ENCODE results near the gene FOXJ1. TPM values are rescaled to one million over a fixed set of nuclear protein-coding genes. Genes with fewer than 3 reads are reported as not detected.
A peak's percentile ranks its signal among the peaks of the same experiment; 100 is the strongest.

FOXJ1 gene
- total RNA-seq, 2 donors from 2014 or later: 17.8 to 23.6 TPM

GRCh38 chr17:76121932-76122430 is 19.1 kb downstream of the FOXJ1 start:
- H3K36me3 Mint-ChIP-seq (ENCODE audit: low read depth): no peaks in the 10 kb centered on the region
- Histone ChIP-seq H3K27me3 (ENCODE audit: control insufficient read depth, insufficient read depth, low read length, poor library complexity, severe bottlenecking) (no peaks in the 10 kb centered on the region), H3K36me3 (ENCODE audit: control insufficient read depth, insufficient read depth, low read length) (no peaks in the 10 kb centered on the region), H3K4me3 (ENCODE audit: low read length) (no peak overlapping the region), H3K27ac (ENCODE audit: low read depth, low read length) (no peak overlapping the region), H3K4me1 (ENCODE audit: control insufficient read depth, insufficient read depth, low read length) (no peaks in the 10 kb centered on the region), H3K9ac (ENCODE audit: extremely low read depth, low read length, poor library complexity, severe bottlenecking) (no peak overlapping the region), H3K9me3 (ENCODE audit: control insufficient read depth, low read length) (no peaks in the 10 kb centered on the region)
- WGBS, 2 experiments (ENCODE audit: insufficient coverage in 1 of 2, insufficient read length in 1 of 2): 68 to 77% methylated on average over 26 to 42 of the region's 42 CpGs
- TF ChIP-seq CTCF (conservative IDR thresholded peaks at IDR 0.05): no peak
- H3K27me3 Mint-ChIP-seq (ENCODE audit: insufficient read depth): peaks cover 16% of the 10 kb centered on the region
- peaks cover 14% of the 10 kb centered on the region for H3K4me1 Mint-ChIP-seq
- H3K27ac Mint-ChIP-seq: no peak overlapping the region
- H3K4me3 Mint-ChIP-seq: peak overlapping the region; percentile 15
- no peak for DNase-seq
- no peaks in the 10 kb centered on the region for H3K9me3 Mint-ChIP-seq

GRCh38 chr17:76120658-76121008 is 20.4 kb downstream of the FOXJ1 start:
- Mint-ChIP-seq H3K9me3 (no peaks in the 10 kb centered on the region), H3K4me1 (peaks cover 14% of the 10 kb centered on the region), H3K27ac (no peak overlapping the region), H3K27me3 (ENCODE audit: insufficient read depth) (peaks cover 9% of the 10 kb centered on the region), H3K4me3 (no peak overlapping the region), H3K36me3 (ENCODE audit: low read depth) (no peaks in the 10 kb centered on the region)
- no peak for TF ChIP-seq CTCF (conservative IDR thresholded peaks at IDR 0.05)
- 81 to 88% methylated on average over 4 to 5 of the region's 5 CpGs for WGBS, 2 experiments (ENCODE audit: insufficient coverage in 1 of 2, insufficient read length in 1 of 2)
- Histone ChIP-seq H3K27me3 (ENCODE audit: control insufficient read depth, insufficient read depth, low read length, poor library complexity, severe bottlenecking) (no peaks in the 10 kb centered on the region), H3K4me3 (ENCODE audit: low read length) (no peak overlapping the region), H3K27ac (ENCODE audit: low read depth, low read length) (no peak overlapping the region), H3K9me3 (ENCODE audit: control insufficient read depth, low read length) (no peaks in the 10 kb centered on the region), H3K9ac (ENCODE audit: extremely low read depth, low read length, poor library complexity, severe bottlenecking) (no peak overlapping the region), H3K36me3 (ENCODE audit: control insufficient read depth, insufficient read depth, low read length) (no peaks in the 10 kb centered on the region), H3K4me1 (ENCODE audit: control insufficient read depth, insufficient read depth, low read length) (no peaks in the 10 kb centered on the region)
- DNase-seq: no peak

GRCh38 chr17:76119409-76120371 is 21.4 kb downstream of the FOXJ1 start:
- peaks cover 11% of the 10 kb centered on the region for H3K4me1 Mint-ChIP-seq
- no peak overlapping the region for H3K4me3 Mint-ChIP-seq
- WGBS, 2 experiments (ENCODE audit: insufficient coverage in 1 of 2, insufficient read length in 1 of 2): 76 to 80% methylated on average over 15 to 19 of the region's 19 CpGs
- H3K27ac ChIP-seq (ENCODE audit: low read depth, low read length): no peak overlapping the region
- no peaks in the 10 kb centered on the region for H3K27me3 ChIP-seq (ENCODE audit: control insufficient read depth, insufficient read depth, low read length, poor library complexity, severe bottlenecking)
- no peaks in the 10 kb centered on the region for H3K36me3 ChIP-seq (ENCODE audit: control insufficient read depth, insufficient read depth, low read length)
- H3K9me3 Mint-ChIP-seq: no peaks in the 10 kb centered on the region
- H3K27ac Mint-ChIP-seq: no peak overlapping the region
- no peak overlapping the region for H3K4me3 ChIP-seq (ENCODE audit: low read length)
- H3K36me3 Mint-ChIP-seq (ENCODE audit: low read depth): no peaks in the 10 kb centered on the region
- DNase-seq: peak; percentile 74
- H3K9me3 ChIP-seq (ENCODE audit: control insufficient read depth, low read length): no peaks in the 10 kb centered on the region
- no peaks in the 10 kb centered on the region for H3K4me1 ChIP-seq (ENCODE audit: control insufficient read depth, insufficient read depth, low read length)
- no peak for TF ChIP-seq CTCF (conservative IDR thresholded peaks at IDR 0.05)
- peaks cover 8% of the 10 kb centered on the region for H3K27me3 Mint-ChIP-seq (ENCODE audit: insufficient read depth)
- H3K9ac ChIP-seq (ENCODE audit: extremely low read depth, low read length, poor library complexity, severe bottlenecking): no peak overlapping the region
